Measurements from ENCODE around the gene GALNT9. TPM values are rescaled to one million over a fixed set of nuclear protein-coding genes. Genes with fewer than 3 reads are reported as not detected.
A peak's percentile ranks its signal among the peaks of the same experiment; 100 is the strongest.

GALNT9 gene
- polyA plus RNA-seq, 2 of the 4 experiments (the other 2 are of a cell fraction): 0.66 to 2.8 TPM

- WGBS (ENCODE audit: missing lambda C conversion rate): 37% methylated on average over 18 of the region's 20 CpGs
- ChIA-PET CTCF (interaction anchor here (1.1 kb wide), 1 partner anchor 14 kb away, joined by 5 read pairs; no protein-coding TSS in a partner anchor), POLR2A (no interaction called here)
- TF ChIP-seq CHD4 (IDR thresholded peaks at IDR 0.05; ENCODE audit: borderline replicate concordance): no peak
- TF ChIP-seq CTCF (IDR thresholded peaks at IDR 0.05): no peak
- TF ChIP-seq TFCP2L1 (CRISPR knock-in tag; IDR thresholded peaks at IDR 0.05): no peak
- TF ChIP-seq MAX (IDR thresholded peaks at IDR 0.05): no peak
- no peak for TF ChIP-seq EP300 (IDR thresholded peaks at IDR 0.05)
- no peak for TF ChIP-seq RFX5 (IDR thresholded peaks at IDR 0.05)
- no peak for TF ChIP-seq POLR2A (IDR thresholded peaks at IDR 0.05; ENCODE audit: low read length)
- no peak for TF ChIP-seq CEBPB (IDR thresholded peaks at IDR 0.05)
- no peak for TF ChIP-seq HMGXB4 (CRISPR knock-in tag; IDR thresholded peaks at IDR 0.05; ENCODE audit: borderline replicate concordance)
- no peak for TF ChIP-seq ELK1 (IDR thresholded peaks at IDR 0.05; ENCODE audit: low read depth, low read length)
- TF ChIP-seq HDAC2 (IDR thresholded peaks at IDR 0.05): no peak
- no peak for TF ChIP-seq USF2 (IDR thresholded peaks at IDR 0.05)
- TF ChIP-seq HEYL (CRISPR knock-in tag; IDR thresholded peaks at IDR 0.05): no peak
- no peak for TF ChIP-seq KDM5A (IDR thresholded peaks at IDR 0.05)
- no peak for TF ChIP-seq JUNB (IDR thresholded peaks at IDR 0.05)
- no peak for TF ChIP-seq MYC (IDR thresholded peaks at IDR 0.05; ENCODE audit: borderline replicate concordance, low read length)
- no peak for TF ChIP-seq ZNF302 (CRISPR knock-in tag; IDR thresholded peaks at IDR 0.05)
- ATAC-seq (peak; percentile 40 to 49; a peak in 3 of 6 replicates), DNase-seq (ENCODE audit: low read depth in 1 of 2, low spot score in 1 of 2) (no peak), FAIRE-seq (no peak)
- H3K9me3 ChIP-seq: no peaks in the 10 kb centered on the region
- H3K4me1 ChIP-seq: no peaks in the 10 kb centered on the region
- H3K4me3 ChIP-seq: no peak overlapping the region
- peak overlapping the region; percentile 25; the same call in 1 of the 3 replicates for H3K4me2 ChIP-seq
- no peak overlapping the region for H3K27ac ChIP-seq
Measured at GRCh38 chr12:132204793-132205270, 124.6 kb downstream of the GALNT9 start.

GRCh38 chr12:132204063-132204792 lies 125.2 kb downstream of the GALNT9 start:
- ATAC-seq (peak; percentile 10 to 49; a peak in 3 of 6 replicates), FAIRE-seq (no peak), DNase-seq (ENCODE audit: low read depth in 1 of 2, low spot score in 1 of 2) (no peak)
- 49% methylated on average over 33 of the region's 33 CpGs for WGBS (ENCODE audit: missing lambda C conversion rate)
- Histone ChIP-seq H3K4me1 (no peaks in the 10 kb centered on the region), H3K27ac (no peak overlapping the region), H3K4me3 (no peak overlapping the region), H3K4me2 (no peak overlapping the region), H3K9me3 (no peaks in the 10 kb centered on the region)
- POLR2A ChIA-PET: no interaction called here
- CTCF ChIA-PET: interaction anchor here (1.1 to 1.4 kb wide), 2 partner anchors 13 to 51 kb away, joined by 3 to 5 read pairs; no protein-coding TSS in a partner anchor
- TF ChIP-seq JUN (IDR thresholded peaks at IDR 0.05): no peak
- no peak for TF ChIP-seq ELK1 (IDR thresholded peaks at IDR 0.05; ENCODE audit: low read depth, low read length)
- no peak for TF ChIP-seq ATOH8 (CRISPR knock-in tag; IDR thresholded peaks at IDR 0.05; ENCODE audit: low read depth)
- TF ChIP-seq HES2 (IDR thresholded peaks at IDR 0.05): no peak
- no peak for TF ChIP-seq REST (IDR thresholded peaks at IDR 0.05)
- TF ChIP-seq RNF2 (IDR thresholded peaks at IDR 0.05; ENCODE audit: borderline replicate concordance, low read depth): no peak
- no peak for TF ChIP-seq HOXB5 (CRISPR knock-in tag; IDR thresholded peaks at IDR 0.05)
- no peak for TF ChIP-seq SMC3 (IDR thresholded peaks at IDR 0.05)
- no peak for TF ChIP-seq MYC (IDR thresholded peaks at IDR 0.05; ENCODE audit: borderline replicate concordance, low read length)
- no peak for TF ChIP-seq TFCP2L1 (CRISPR knock-in tag; IDR thresholded peaks at IDR 0.05)

Measured in A549 (cell line).